Stimulated activated CD4-positive, alpha-beta T cell treated with anti-CD3 and anti-CD28 coated beads, Interleukin-15, amount 100 ng/mL, for 1 hour (primary cell): Measurements from ENCODE around the gene LRP3.
"Not testable (repeated sequence)": the region's sequence is repeated elsewhere in the genome, so short reads cannot be mapped to it uniquely, and the experiment has no call there.

Experiments
- DNase-seq, 2 donors: peaks; one replicate each; pipeline ENCODE4 v3.0.0-alpha.2; 2020; ENCODE audit warnings: low read depth in 1 of 2, low spot score in 1 of 2

LRP3 gene

DNA sequence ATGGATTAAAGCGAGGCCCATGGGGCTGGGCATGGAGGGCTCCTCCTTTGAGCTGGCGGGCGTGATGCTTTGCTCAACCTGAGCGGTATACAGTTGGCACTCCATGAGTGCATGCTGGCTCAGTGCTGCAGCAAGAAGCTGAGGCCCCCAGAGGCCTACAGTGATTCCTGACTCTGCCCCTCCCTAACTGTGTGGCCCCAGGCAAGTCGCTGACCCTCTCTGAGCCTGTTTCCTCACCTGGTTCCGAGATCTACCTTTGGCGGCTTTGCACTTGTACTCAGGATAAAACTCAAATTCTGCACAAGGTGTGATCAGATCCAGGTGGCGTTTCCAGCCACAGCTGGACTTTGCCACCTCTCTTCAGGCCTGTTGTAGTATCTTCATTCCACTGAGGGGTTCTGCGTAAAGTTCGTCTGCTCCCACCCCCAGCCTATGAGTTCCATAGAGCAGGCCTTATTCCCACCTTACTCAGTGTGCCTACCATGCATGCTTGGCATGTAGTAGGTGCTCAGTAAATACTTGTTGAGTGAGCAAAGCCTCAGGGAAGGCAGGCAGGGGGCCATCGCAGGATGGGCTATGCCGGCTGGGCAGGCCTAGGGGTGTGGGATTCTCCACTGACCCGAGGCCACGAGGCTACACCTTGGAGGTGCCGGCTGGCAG, 7.9 kb downstream of the LRP3 start:
- DNase-seq: no peak

DNA sequence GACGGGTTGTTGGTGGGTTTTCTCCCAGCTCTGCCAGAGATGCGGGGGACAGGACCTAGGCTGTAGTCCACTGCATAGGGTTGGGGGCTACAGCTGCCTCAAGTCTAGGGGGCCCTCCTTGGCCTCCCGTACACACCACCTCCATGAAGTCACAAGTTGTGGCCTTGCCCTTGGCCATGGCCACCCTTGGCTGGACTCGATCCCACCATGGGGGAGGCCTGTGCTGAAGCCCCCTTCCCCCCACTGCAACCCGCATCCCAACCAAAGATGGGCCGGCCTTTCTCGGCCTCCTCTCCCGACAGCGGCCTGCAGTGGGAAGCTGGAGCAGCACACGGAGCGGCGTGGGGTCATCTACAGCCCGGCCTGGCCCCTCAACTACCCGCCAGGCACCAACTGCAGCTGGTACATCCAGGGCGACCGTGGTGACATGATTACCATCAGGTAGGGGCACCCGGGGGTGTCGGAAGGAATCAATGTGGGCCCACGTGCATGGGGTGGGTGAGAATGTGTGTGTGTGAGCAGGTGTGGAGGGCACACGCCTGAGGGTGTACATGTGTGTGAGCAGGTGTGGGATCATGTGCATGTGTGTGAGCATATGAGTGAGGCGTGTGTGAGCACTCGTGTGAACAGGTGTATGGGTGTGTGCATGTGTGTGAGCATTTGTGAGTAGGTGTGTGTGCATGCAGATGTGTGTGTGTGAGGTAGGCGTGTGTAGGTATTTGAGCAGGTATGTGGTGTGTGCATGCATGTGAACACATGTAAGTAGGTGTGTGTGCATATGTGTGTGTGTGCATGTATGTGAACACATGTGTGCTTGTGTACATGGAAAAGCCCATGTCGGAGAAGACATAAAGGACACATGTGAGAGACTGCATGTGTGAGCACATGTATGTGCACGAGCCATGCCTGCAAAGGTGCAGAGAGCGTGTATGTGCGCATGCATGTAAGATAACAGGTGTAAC, 8.7 kb downstream of the LRP3 start:
- DNase-seq: no peak

DNA sequence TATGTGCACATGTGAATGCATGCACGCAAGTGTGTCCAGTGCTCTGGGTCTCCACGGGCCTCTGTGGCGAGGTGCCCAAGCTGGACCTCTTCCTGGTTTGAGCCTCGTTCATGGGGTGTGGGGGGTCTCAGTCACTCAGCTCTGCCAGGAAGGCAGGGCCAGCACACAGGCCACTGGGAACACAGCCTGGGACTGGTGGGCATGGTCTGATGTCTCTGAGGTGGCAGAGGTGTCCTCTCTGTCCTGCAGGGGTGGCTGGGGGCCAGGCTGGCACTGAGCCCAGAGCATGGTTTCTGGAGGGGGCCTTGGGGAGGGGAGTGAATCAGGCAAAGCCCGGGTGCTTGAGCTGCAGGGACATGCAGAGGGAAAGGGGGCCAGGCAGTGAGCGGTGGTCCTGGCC, 9.4 kb downstream of the LRP3 start:
- no peak for DNase-seq

DNA sequence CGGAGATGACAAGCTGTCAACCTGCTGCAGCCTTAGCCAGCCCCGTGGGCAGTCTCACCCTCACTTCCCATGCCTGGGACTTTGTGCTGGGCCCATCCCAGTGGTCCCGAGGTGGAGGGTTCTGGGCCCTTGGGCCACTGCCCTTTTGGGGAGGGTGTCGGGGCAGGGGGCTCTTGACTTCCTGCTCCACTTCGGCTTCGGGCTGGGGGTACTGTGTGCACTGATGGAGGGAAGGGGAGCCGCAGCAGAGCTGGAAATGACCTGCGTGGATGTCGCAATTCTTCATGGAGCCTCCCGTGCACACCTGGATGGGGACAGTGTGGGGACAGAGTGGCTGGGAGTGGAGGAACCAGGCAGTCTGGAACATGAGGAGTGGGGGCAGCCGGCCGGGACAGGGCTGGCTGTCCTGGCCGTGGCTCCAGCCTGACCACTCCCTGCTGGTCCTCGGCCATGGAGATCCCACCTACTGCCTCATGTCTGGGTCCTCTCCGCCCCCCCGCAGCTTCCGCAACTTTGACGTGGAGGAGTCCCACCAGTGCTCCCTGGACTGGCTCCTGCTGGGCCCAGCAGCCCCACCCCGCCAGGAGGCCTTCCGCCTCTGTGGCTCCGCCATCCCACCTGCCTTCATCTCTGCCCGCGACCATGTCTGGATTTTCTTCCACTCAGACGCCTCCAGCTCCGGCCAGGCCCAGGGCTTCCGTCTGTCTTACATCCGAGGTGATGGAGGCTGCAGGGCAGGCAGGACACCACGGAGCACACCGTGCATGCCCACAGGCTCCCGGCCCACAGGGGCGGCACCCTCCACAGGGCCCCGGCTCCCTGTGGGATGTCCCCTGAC, 10.2 kb downstream of the LRP3 start:
- no peak for DNase-seq

DNA sequence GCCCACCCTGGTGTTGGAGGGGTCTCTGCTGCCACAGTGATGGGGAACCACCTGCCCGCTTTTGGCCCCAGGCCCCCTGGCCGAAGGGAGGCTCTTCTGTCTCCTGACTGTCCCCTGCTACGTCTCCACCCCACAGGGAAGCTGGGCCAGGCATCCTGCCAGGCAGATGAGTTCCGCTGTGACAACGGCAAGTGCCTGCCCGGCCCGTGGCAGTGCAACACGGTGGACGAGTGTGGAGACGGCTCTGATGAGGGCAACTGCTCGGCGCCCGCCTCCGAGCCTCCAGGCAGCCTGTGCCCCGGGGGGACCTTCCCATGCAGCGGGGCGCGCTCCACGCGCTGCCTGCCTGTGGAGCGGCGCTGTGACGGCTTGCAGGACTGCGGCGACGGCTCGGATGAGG, 11.0 kb downstream of the LRP3 start:
- no peak for DNase-seq

DNA sequence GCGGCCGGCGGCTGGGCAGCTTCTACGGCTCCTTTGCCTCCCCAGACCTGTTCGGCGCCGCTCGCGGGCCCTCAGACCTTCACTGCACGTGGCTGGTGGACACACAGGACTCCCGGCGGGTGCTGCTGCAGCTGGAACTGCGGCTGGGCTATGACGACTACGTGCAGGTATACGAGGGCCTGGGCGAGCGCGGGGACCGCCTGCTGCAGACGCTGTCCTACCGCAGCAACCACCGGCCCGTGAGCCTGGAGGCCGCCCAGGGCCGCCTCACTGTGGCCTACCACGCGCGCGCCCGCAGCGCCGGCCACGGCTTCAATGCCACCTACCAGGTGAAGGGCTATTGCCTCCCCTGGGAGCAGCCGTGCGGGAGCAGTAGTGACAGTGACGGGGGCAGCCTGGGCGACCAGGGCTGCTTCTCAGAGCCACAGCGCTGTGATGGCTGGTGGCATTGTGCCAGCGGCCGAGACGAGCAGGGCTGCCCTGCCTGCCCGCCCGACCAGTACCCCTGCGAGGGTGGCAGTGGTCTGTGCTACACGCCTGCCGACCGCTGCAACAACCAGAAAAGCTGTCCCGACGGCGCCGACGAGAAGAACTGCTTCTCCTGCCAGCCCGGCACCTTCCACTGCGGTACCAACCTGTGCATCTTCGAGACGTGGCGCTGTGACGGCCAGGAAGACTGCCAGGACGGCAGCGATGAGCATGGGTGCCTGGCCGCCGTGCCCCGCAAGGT, 11.6 kb downstream of the LRP3 start:
- DNase-seq: no peak

DNA sequence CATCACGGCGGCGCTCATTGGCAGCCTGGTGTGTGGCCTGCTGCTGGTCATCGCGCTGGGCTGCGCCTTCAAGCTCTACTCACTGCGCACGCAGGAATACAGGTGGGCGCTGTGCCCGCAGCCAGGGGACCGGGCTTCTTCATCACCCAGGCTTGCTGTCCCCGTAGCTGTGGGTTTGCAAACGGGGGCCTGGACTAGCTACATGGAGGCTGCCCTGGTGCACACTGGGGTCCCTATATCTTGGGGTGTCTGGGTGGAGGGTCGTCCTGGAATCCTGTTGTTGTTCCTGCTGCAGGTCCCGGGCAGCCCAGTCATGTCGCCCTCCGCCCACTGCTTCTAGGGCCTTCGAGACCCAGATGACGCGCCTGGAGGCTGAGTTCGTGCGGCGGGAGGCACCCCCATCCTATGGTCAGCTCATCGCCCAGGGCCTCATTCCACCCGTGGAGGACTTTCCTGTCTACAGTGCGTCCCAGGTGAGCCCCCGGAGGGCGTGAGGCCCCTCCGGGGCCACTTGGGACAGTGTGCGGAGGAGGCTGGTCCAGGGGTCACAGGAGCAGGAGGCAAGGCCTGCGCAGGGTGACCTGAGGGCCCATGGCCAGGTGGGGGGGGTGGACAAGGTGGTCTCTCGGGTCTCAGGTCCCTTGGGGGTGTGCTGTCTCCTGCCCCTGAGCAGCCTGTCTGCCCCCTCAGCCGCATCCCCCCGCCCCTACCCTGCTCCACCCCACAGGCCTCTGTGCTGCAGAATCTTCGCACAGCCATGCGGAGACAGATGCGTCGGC, 12.3 kb downstream of the LRP3 start:
- no peak for DNase-seq

DNA sequence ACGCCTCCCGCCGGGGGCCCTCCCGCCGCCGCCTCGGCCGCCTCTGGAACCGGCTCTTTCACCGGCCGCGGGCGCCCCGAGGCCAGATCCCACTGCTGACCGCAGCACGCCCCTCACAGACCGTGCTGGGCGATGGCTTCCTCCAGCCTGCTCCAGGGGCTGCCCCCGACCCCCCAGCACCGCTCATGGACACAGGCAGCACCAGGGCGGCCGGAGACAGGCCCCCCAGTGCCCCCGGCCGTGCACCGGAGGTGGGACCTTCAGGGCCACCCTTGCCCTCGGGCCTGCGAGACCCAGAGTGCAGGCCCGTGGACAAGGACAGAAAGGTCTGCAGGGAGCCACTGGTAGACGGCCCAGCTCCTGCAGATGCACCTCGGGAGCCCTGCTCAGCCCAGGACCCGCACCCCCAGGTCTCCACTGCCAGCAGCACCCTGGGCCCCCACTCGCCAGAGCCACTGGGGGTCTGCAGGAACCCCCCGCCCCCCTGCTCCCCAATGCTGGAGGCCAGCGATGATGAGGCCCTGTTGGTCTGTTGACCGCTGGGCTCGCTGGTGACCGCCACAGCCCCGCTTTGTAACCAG, 13.0 kb downstream of the LRP3 start:
- DNase-seq: no peak

DNA sequence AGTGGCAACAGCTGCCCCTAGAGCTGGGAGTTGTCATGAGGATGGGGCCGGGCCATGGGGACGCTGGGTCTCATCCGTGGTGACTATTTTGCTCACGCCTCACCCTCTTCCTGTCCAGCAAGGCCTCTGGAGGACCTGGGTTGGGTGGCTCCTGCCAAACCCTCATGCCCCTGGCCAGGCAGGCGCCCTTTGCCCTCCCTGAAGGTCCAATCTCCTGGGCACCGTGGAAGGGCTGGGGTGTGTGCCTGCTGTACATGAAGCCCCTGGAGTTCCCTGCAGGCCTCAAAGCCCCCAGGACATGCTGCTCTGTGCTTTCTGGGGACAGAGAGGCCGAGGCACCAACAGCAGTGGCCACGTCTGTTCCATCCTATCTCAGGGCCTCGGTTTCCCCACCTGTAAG, 13.8 kb downstream of the LRP3 start:
- DNase-seq: no peak

DNA sequence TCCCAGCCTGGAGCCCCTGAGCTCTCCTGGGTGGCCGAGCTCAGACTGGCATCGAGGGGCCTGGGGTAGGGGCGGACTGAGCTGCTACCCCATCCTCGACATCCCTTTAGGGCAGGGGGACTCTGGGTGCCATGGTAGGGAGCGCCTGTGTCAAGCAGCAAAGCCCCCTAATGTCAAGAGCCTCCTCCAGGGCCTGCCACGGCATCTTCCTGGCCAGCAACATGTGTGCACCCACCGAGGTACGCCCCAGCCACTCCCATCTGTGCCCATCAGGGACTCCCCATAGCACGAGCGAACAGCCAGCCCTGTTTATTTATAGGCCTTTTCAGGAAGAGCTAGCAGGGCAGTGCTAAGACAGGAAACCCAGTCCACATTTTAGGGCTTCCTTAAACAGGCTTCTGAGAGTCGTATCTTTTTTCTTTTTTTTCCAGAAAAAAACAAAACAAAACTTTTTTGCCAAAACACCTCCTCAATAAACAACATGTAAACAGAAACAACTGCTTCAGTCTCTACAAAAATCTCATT, 14.3 kb downstream of the LRP3 start:
- DNase-seq: no peak

DNA sequence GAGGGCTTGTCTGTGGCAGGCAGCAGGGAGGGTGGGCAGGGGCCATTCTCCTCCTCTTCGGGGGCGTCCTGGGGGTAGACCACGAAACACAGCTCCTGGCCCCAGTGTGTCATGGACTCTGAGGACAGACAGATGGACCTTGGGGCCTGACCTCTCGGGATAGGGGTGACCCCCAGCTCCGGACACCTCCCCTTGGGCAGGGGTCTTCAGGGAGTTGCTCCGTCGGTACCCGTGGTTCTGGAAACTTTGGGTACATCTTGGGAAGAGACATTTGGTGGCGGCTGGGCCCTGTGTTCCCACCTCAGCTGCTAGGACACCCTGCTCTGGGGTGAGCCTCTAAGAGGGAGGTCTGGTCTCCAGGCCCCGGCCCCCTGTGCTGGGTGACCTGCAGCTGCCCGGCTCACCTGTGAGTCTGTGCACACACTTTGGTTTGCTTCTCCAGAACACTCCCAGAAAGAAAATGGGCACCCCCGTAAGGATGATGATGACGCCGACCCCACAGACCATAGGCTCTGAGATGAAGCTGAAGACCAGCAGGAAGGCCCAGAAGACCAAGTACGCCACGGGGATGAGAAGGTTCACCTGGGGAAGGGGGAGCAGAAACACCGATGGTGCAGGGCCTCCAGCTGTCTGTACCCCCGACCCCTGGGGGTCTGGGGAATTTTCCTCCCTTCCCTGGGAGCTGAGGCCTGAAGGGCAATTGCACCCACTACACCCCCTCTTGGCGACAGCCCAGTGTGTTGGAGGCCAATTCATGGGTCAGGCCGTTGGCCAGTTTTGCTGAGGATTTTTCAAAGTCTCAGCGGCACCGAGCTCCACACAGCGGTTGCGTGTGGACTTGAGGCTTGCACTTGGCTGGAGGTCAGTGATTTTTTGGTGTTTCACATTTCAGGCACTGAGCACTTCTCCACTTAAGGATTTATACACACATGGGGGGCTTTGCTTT, 15.0 kb downstream of the LRP3 start:
- no peak for DNase-seq

DNA sequence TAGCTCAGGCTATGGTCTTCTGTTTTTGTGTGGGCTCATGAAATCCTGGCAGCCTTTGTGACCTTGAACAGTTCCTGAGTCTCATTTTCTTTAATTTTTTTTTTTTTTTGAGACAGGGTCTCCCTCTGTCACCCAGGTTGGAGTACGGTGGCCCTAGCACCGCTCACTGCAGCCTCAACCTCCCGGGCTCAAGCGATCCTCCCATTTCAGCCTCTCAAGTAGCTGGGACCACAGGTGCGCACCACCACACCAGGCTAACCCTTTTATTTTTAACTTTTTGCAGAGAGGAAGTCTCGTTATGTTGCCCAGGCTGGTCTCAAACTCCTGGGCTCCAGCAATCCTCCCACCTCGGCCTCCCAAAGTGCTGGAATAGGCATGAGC, 15.7 kb downstream of the LRP3 start:
- not testable (repeated sequence) for DNase-seq

DNA sequence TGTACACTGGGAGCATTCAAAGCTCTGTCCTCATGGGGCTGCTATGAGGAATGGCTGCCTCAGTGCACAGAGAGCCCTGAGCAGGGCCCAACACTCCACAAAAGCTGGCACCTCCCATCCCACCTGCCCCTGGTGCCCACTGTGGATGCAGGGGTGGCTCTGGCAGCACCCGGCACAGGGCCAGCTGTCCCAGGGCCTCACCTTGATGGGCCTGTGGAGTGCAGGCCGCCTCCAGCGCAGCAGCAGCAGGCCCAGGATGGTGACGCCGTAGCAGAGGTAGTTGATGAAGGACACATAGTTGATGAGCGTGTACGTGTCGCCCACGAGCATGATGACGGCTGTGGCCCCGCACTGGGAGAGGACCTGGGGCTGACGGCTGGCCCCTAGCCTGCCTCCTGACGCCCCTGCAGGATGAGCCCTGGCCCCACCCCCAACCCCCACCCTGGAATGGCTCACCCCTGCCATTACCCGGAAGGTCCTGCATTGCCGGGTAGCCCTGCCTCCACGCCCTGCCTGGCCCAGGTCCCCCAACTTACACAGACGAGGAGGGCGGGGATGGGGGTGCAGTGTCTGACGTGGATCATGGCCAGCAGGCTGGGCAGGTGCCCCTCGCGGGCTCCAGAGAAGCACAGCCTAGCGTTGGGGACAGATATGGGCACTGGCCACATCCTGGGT, 16.3 kb downstream of the LRP3 start:
- DNase-seq: no peak

DNA sequence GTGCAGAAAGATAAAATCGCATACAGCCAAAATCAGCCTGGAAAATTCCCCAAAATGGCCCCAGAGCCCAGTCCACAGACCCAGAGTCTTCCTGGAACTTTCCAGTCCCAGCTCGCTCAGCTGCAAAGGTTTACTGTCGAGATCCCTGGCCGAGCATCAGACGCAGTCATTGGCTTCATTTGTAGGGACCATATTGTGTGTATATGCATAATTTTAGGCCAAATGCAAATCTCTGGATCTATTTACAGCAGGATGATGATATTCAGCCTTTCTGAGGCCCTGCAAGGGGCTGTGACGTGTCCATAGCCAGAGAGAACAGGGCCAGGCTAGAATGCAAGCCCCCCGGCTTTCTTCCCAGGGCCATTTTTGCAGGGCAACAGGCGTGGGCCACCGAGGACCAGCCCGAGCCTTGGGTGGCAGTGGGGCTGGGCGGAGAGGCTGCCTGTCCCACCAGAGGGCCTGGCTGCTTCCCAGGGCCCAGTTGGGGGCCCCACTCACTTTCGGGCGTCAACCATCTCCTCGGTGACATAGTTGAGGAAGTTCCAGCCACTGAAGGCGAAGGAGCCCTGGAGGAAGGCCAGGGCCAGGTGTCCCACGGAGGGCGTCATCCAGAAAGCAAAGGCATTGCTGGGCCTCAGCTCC, 17.8 kb downstream of the LRP3 start:
- DNase-seq: no peak

DNA sequence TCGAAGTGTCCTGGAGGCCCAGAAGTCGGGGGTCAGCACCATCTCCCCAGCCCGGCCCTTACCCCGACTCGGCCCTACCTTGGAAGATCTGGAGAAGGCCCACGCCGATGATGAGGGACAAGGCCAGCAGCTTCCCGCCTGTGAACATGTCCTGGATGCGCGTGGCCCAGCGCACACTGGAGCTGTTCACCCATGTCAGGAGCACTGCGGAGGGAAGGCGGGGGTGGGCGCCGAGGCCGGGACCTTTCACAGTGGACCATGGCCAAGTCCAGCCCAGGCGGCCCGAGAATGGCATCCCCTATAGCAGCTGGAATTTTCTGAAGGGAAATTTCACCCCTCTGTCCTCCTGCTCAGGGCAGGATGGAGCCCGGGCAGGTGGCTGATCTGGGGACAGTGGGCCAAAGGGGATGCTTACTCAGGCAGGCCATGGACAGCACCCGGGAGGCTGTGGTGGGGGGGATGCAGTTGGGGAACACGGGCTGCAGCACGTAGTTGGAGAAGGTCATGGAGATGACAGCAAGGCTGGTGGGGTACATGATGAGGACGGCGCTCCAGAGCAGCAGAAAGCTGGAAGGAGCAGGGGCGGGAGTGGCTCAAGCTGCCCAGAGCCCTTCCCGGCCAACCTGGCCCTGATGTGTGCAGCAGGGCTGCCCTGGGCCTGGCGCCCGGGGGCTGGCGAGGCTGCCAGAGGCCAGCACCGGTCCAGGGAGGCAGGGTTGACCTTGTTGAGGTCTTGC, 18.5 kb downstream of the LRP3 start:
- no peak for DNase-seq

DNA sequence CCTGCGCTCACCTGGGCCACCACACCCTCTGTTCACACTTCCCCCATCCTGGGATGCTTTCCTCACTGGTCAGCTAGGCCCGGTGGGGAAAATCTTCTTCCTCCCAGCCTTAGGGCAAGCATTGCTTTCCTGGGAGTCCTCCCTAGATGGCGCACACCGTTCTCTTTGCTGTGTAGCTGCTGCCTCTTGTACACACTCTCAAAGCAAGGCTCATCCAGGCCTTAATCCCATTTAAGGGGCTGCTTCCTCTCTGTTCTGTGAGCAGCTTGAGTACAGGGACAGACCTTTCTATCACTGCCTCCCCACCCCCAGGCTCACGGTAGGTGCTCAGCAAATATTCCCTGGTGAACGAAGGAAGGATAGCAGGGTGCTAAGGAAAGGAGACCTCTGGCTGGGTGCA, 20.5 kb downstream of the LRP3 start:
- DNase-seq: no peak
